Karpas-422 (cell line): Measurements from ENCODE around the gene SATB2. TPM values are rescaled to one million over a fixed set of nuclear protein-coding genes. Genes with fewer than 3 reads are reported as not detected.

Source experiments
- DNase-seq: peaks from one replicate; pipeline ENCODE4 v3.0.0-alpha.2; 2015
- H2AFZ ChIP-seq: fragments of 200-600 bp; sonication (generic); 2 replicates; pipeline ENCODE4 v1.6.1; 2014; ENCODE audit warnings: antibody characterized with exemption, low read length, mixed read lengths
- H3K27ac ChIP-seq: fragments of 200-600 bp; sonication (generic); 2 replicates; pipeline ENCODE4 v1.5.1; 2014; ENCODE audit warnings: mild to moderate bottlenecking, low read length, moderate library complexity
- H3K27me3 ChIP-seq: fragments of 200-600 bp; sonication (generic); 2 replicates; pipeline ENCODE4 v1.6.1; 2014; ENCODE audit warnings: low read length, mixed read lengths
- H3K36me3 ChIP-seq: fragments of 200-600 bp; sonication (generic); 2 replicates; pipeline ENCODE4 v1.6.1; 2014; ENCODE audit warnings: low read length, mixed read lengths; ENCODE audit not compliant: insufficient read depth
- H3K4me1 ChIP-seq: fragments of 200-600 bp; sonication (generic); 2 replicates; pipeline ENCODE4 v1.6.1; 2014; ENCODE audit warnings: mild to moderate bottlenecking, low read length, mixed read lengths
- H3K4me2 ChIP-seq: fragments of 200-600 bp; sonication (generic); 2 replicates; pipeline ENCODE4 v1.6.1; 2014; ENCODE audit warnings: low read length, low read depth, mild to moderate bottlenecking; ENCODE audit not compliant: poor library complexity, severe bottlenecking
- H3K4me3 ChIP-seq: fragments of 200-600 bp; sonication (generic); 2 replicates; pipeline ENCODE4 v1.5.1; 2014; ENCODE audit warnings: mild to moderate bottlenecking, antibody characterized with exemption, low read length, mixed read lengths
- H3K79me2 ChIP-seq: fragments of 200-600 bp; sonication (generic); 2 replicates; pipeline ENCODE4 v1.6.1; 2014; ENCODE audit warnings: mild to moderate bottlenecking, low read length, mixed read lengths
- H3K9ac ChIP-seq: fragments of 200-600 bp; sonication (generic); 2 replicates; pipeline ENCODE4 v1.6.0; 2014; ENCODE audit warnings: low read length
- H3K9me2 ChIP-seq: fragments of 200-600 bp; sonication (generic), shearing (Covaris generic); replicated peaks from 2 replicates; pipeline ENCODE4 v1.6.0; 2014; ENCODE audit warnings: mild to moderate bottlenecking, low read length, moderate library complexity; ENCODE audit not compliant: insufficient read depth
- H3K9me3 ChIP-seq: fragments of 300-700, 200-600 bp; sonication (generic); 2 replicates; pipeline ENCODE4 v1.6.1; 2014; ENCODE audit warnings: low read length, mixed read lengths
- H4K20me1 ChIP-seq: fragments of 200-600 bp; sonication (generic); 2 replicates; pipeline ENCODE4 v1.6.1; 2014; ENCODE audit warnings: mild to moderate bottlenecking, antibody characterized with exemption, low read length, low read depth; ENCODE audit not compliant: insufficient read depth
- total RNA-seq: library from RNA; depleted of rRNA; stranded (reverse); fragments of >200 nt; shearing (Covaris generic); gene quantifications from 2 replicates; pipeline ENCODE4 v1.2.3, GENCODE V29; 2014; ENCODE audit warnings: low replicate concordance

SATB2 gene
- total RNA-seq, 1 experiment from 2014 or later = 5.7 TPM

DNA sequence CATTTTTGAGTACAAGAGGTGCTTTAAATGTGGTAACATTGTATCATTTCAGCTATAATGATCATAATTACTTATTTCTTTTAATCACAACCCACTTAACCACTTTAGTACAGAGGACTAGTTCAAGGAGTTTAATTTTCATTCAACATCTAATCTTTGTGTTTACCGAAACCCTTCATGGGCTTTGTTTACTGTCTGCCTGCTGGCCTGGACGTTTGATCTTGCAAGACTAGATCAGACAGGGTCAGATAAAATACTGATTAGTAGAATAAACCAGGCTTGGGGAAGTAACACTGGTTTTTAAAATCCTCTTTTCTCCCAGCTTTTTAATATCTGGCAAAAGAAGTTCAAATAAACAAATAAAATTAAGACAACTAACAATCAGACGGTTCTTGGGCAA is 93.6 kb downstream of the SATB2 start:
- H3K9me2 ChIP-seq = no peaks in the 10 kb centered on the region
- no peaks in the 10 kb centered on the region for H3K27me3 ChIP-seq
- no peaks in the 10 kb centered on the region for H4K20me1 ChIP-seq
- H3K9ac ChIP-seq = no peak overlapping the region
- H3K4me2 ChIP-seq = no peak overlapping the region
- H3K27ac ChIP-seq = no peak overlapping the region
- no peaks in the 10 kb centered on the region for H3K9me3 ChIP-seq
- no peak for DNase-seq
- H3K36me3 ChIP-seq = no peaks in the 10 kb centered on the region
- no peak overlapping the region for H2AFZ ChIP-seq
- no peaks in the 10 kb centered on the region for H3K4me1 ChIP-seq
- H3K79me2 ChIP-seq = no peaks in the 10 kb centered on the region
- no peak overlapping the region for H3K4me3 ChIP-seq

DNA sequence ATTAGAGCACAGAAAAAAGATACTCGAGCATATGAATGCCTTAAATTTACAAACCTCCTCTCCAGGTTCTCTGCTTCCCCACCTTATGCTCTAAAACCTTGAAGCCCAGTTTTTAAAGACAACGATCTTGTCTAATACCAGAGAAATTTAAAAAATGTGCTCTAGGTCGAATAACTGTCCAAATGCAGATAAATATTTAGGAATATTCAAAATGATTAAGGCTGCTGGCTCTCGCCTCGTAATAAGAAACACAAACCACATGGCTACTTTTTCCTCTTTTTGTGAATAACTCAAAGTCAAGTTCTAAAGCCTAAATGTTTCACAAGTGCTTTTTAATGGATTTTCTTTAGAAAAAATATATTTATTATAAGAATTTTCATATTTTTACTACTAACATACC is 101.3 kb downstream of the SATB2 start:
- Histone ChIP-seq H2AFZ (no peak overlapping the region), H3K4me2 (no peak overlapping the region), H3K4me3 (no peak overlapping the region), H3K27me3 (no peaks in the 10 kb centered on the region), H3K4me1 (no peaks in the 10 kb centered on the region), H3K27ac (no peak overlapping the region), H3K9ac (no peak overlapping the region), H3K79me2 (no peaks in the 10 kb centered on the region), H3K9me3 (no peaks in the 10 kb centered on the region), H4K20me1 (no peaks in the 10 kb centered on the region), H3K36me3 (no peaks in the 10 kb centered on the region), H3K9me2 (no peaks in the 10 kb centered on the region)
- no peak for DNase-seq

DNA sequence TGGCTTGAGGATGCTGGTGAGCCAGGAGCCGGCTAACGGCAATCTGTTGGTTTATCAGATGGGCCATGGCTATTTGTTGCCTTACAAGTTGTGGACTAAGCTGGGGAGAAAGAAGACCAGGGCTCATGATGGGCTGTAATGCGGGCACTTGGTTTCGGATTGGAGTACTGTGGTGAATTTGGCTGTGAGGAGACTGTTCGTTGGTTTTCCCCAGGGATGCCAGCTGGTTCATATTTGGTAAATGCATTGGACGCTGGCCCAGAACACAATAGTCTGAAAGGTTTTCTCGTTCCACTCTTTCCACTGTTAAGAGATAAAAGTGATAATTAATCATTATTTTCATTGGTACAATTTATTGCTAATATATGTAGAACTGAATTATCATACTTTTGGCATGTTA is 108.9 kb downstream of the SATB2 start:
- Histone ChIP-seq H3K4me1 (no peaks in the 10 kb centered on the region), H3K27ac (no peak overlapping the region), H3K36me3 (no peaks in the 10 kb centered on the region), H2AFZ (no peak overlapping the region), H3K9me2 (no peaks in the 10 kb centered on the region), H3K4me2 (no peak overlapping the region), H4K20me1 (no peaks in the 10 kb centered on the region), H3K9ac (no peak overlapping the region), H3K9me3 (no peaks in the 10 kb centered on the region), H3K27me3 (no peaks in the 10 kb centered on the region), H3K79me2 (no peaks in the 10 kb centered on the region), H3K4me3 (no peak overlapping the region)
- DNase-seq = no peak

DNA sequence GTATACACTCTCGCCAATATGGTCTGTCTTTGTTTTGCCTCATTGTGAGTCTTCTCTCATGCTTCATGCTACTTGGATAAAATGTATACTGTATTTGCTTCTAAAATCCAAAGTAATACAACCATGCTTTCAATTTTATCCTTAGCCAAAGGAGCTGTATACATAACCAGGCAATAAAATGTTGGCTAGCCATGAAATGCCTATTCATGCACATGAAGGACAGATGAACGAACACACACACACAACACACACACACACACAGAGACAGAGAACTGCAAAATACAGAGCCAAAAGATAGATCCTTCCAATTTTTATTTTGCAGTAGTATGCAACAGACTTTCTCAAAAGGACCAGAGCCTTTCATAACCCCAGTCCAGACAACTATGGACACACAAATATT is 113.7 kb downstream of the SATB2 start:
- H3K36me3 ChIP-seq = no peaks in the 10 kb centered on the region
- no peaks in the 10 kb centered on the region for H4K20me1 ChIP-seq
- no peaks in the 10 kb centered on the region for H3K4me1 ChIP-seq
- H3K4me2 ChIP-seq = no peak overlapping the region
- H2AFZ ChIP-seq = no peak overlapping the region
- no peaks in the 10 kb centered on the region for H3K79me2 ChIP-seq
- no peak for DNase-seq
- H3K9me2 ChIP-seq = no peaks in the 10 kb centered on the region
- H3K4me3 ChIP-seq = no peak overlapping the region
- H3K27me3 ChIP-seq = no peaks in the 10 kb centered on the region
- H3K9me3 ChIP-seq = no peaks in the 10 kb centered on the region
- H3K27ac ChIP-seq = no peak overlapping the region
- H3K9ac ChIP-seq = no peak overlapping the region

DNA sequence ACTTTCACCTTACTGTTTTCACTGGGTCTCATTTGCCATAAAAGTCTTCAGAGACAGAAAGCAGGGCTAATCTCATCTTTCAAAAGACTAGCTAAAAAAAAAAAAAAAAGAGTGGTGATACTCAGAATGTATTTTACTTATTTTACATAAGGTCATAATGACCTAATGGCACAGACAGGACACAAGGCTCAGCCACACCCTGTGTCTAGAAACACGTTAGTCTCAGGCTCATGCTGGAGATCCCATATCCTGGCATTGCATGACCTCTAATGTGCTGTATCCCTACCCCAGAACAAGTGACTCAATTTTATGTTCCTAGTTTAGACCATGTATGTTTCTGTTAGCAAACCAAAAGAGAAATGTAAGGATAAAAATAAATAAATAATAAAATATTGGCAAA is 115.4 kb downstream of the SATB2 start:
- Histone ChIP-seq H3K9ac (no peak overlapping the region), H3K4me2 (no peak overlapping the region), H3K36me3 (no peaks in the 10 kb centered on the region), H3K27me3 (no peaks in the 10 kb centered on the region), H3K9me2 (no peaks in the 10 kb centered on the region), H3K4me3 (no peak overlapping the region), H3K27ac (no peak overlapping the region), H3K9me3 (no peaks in the 10 kb centered on the region), H4K20me1 (no peaks in the 10 kb centered on the region), H3K4me1 (no peaks in the 10 kb centered on the region), H3K79me2 (no peaks in the 10 kb centered on the region), H2AFZ (no peak overlapping the region)
- no peak for DNase-seq

DNA sequence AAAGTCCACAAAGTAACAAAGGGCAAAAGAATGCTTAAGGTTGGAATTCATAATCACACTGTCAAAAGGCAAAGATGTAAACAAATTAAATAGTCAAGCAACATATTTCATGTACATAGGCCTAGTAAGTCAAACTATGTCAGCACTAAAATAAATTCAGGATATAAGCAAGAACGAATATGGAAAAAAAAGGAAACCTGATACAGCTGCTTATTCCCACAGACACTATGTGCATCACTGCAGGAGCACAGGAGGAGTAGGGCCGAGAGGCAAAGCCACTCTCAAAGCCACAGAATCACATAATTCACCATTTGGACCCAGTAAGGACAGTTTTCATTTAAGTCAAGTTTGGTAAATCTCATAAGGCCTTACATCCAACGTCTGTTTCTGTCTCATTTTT is 116.6 kb downstream of the SATB2 start:
- Histone ChIP-seq H3K4me2 (no peak overlapping the region), H3K9ac (no peak overlapping the region), H3K9me3 (no peaks in the 10 kb centered on the region), H3K4me3 (no peak overlapping the region), H2AFZ (no peak overlapping the region), H3K4me1 (no peaks in the 10 kb centered on the region), H3K9me2 (no peaks in the 10 kb centered on the region), H3K36me3 (no peaks in the 10 kb centered on the region), H3K79me2 (no peaks in the 10 kb centered on the region), H3K27ac (no peak overlapping the region), H3K27me3 (no peaks in the 10 kb centered on the region), H4K20me1 (no peaks in the 10 kb centered on the region)
- DNase-seq = no peak

DNA sequence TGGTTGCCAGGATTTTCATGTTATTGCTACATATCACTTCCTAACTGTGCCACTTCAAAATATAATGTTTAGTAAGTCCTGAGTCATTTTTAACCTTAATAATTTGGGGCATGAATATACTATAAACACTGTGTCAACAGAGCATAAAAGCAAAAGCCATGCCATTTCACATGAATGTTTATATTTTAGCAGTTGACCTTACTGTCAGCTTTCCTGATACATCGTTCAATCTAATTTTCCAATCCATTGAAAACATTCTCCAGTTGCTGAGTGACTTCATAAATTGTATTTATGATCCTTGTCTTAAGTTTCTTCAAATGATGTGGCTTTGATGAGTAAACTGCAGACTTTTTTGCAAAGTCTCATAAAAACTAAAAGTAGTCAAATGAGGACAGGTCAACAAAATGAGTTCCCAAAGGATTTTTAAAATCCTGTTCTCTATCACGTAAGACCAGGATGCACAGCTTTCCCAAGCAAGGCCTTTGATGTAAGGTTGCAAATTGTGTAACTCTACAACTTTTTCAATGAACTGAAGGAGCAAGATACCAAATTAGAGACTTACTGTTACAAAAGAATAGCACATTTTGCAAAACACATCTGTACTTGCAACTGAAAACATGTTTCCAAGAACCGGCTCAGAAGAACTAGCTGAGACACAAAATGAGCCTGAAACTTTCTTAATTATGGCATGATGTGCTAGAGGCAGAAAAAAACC is 117.7 kb downstream of the SATB2 start:
- Histone ChIP-seq H3K9me3 (no peaks in the 10 kb centered on the region), H4K20me1 (no peaks in the 10 kb centered on the region), H3K4me3 (no peak overlapping the region), H3K36me3 (no peaks in the 10 kb centered on the region), H3K4me1 (no peaks in the 10 kb centered on the region), H3K79me2 (no peaks in the 10 kb centered on the region), H3K9me2 (no peaks in the 10 kb centered on the region), H3K9ac (no peak overlapping the region), H3K4me2 (no peak overlapping the region), H2AFZ (no peak overlapping the region), H3K27me3 (no peaks in the 10 kb centered on the region), H3K27ac (no peak overlapping the region)
- no peak for DNase-seq

DNA sequence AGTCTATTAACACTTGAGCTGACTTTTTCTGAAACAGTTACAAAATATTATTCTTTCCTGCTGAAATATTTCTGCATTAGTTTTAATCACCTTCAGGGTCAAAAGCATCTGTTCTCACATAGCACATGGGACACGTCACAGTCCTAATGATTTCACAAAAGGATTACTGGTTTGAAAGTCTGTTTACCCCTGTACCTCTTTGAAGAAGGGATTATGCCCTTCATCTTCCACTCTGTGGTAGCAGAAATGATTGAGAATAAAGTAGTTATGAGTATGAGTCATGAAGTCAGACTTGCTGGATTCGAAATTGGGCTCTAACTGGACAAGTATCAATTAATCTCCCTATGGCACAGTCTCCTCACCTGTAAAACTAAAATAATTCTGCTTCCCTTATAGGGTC is 121.2 kb downstream of the SATB2 start:
- H3K9me3 ChIP-seq = no peaks in the 10 kb centered on the region
- H3K9ac ChIP-seq = no peak overlapping the region
- no peak overlapping the region for H3K27ac ChIP-seq
- DNase-seq = no peak
- H3K27me3 ChIP-seq = no peaks in the 10 kb centered on the region
- no peaks in the 10 kb centered on the region for H3K36me3 ChIP-seq
- H3K79me2 ChIP-seq = no peaks in the 10 kb centered on the region
- H4K20me1 ChIP-seq = no peaks in the 10 kb centered on the region
- no peak overlapping the region for H2AFZ ChIP-seq
- H3K4me3 ChIP-seq = no peak overlapping the region
- H3K4me2 ChIP-seq = no peak overlapping the region
- H3K4me1 ChIP-seq = no peaks in the 10 kb centered on the region
- H3K9me2 ChIP-seq = no peaks in the 10 kb centered on the region

DNA sequence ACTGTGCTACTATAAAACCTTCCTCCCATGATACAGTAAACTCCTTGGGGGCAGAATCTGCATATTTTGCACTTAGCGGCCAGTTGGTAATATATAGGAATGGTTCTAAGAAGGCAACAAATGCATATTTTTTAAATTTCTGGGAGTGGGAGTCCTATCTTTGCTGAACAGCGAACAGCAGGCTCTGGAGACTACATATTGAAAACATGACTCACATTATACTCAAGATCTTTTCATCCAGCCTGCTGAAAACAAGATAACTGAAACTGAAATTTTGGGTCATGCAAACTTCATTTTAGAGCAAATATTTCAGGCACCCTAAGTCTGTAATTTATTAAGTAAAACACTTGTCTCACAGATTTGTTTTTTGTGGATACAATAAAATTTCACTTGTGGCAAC is 122.2 kb downstream of the SATB2 start:
- Histone ChIP-seq H3K27ac (no peak overlapping the region), H3K9me3 (no peaks in the 10 kb centered on the region), H3K4me2 (no peak overlapping the region), H3K79me2 (no peaks in the 10 kb centered on the region), H3K9ac (no peak overlapping the region), H3K36me3 (no peaks in the 10 kb centered on the region), H3K27me3 (no peaks in the 10 kb centered on the region), H3K4me3 (no peak overlapping the region), H3K9me2 (no peaks in the 10 kb centered on the region), H2AFZ (no peak overlapping the region), H3K4me1 (no peaks in the 10 kb centered on the region), H4K20me1 (no peaks in the 10 kb centered on the region)
- no peak for DNase-seq
